Lower leg skin (tissue), 4 donors: Measurements from ENCODE around the gene TMEM123. TPM values are rescaled to one million over a fixed set of nuclear protein-coding genes. Genes with fewer than 3 reads are reported as not detected.
A peak's percentile ranks its signal among the peaks of the same experiment; 100 is the strongest.

ENCODE experiments used
- DNase-seq, 2 donors: peaks; one replicate each; pipeline ENCODE4 v3.0.0-alpha.2; 2019; ENCODE audit warnings: low spot score in 2 of 2
- H3K4me3 ChIP-seq: fragments of 200-600 bp; sonication (generic); 2 replicates; pipeline ENCODE4 v1.5.1; 2017; ENCODE audit warnings: mild to moderate bottlenecking, low read depth; ENCODE audit not compliant: poor library complexity, severe bottlenecking
- CTCF ChIP-seq, 3 donors: fragments of 450-650 bp; IDR thresholded peaks; one replicate each; pipeline ENCODE4 v1.5.1; 2016; ENCODE audit warnings: antibody characterized with exemption in 3 of 3, mild to moderate bottlenecking in 3 of 3, moderate library complexity in 2 of 3
- POLR2A ChIP-seq, 2 donors: fragments of 450-650 bp; IDR thresholded peaks; one replicate each; pipeline ENCODE4 v1.6.1; 2016 to 2017; ENCODE audit warnings: antibody characterized with exemption in 2 of 2, mild to moderate bottlenecking in 1 of 2, moderate library complexity in 1 of 2
- WGBS, 2 donors: methylation state at CpG; one replicate each; pipeline ENCODE4 v1.1.5; 2018; 5-methylcytosine and 5-hydroxymethylcytosine counted together
- intact Hi-C: fragments of 100-400 bp; cut with DNase I; formaldehyde crosslinking; loops from one replicate; pipeline ENCODE4 v1.15.0; 2023; ENCODE audit warnings: low total_unique reads
- total RNA-seq, 4 donors: library from RNA; depleted of rRNA; stranded (reverse); fragments of >200 nt; gene quantifications; one replicate each; pipeline ENCODE4 v1.1.0, GENCODE V29; 2016

TMEM123 gene
- total RNA-seq, 4 donors from 2014 or later, result 158 to 250 (median 206) TPM

GRCh38 chr11:102453302-102453695 is 734 bp upstream of the TMEM123 start:
- DNase-seq, result peak in 1 of 2 donors; percentile 34
- intact Hi-C loops, result no loop called here
- WGBS, 2 donors, result 4 to 7% methylated on average over 8 of the region's 8 CpGs
- peak overlapping the region; percentile 99 for H3K4me3 ChIP-seq
- TF ChIP-seq CTCF (IDR thresholded peaks at IDR 0.05), result no peak
- no peak for TF ChIP-seq POLR2A (IDR thresholded peaks at IDR 0.05)

- WGBS, 2 donors, result 0 to 2% methylated on average over 39 to 43 of the region's 55 CpGs
- DNase-seq, result peak; percentile 49 to 93
- H3K4me3 ChIP-seq, result peak overlapping the region; percentile 99
- TF ChIP-seq CTCF (IDR thresholded peaks at IDR 0.05), result no peak
- TF ChIP-seq POLR2A (IDR thresholded peaks at IDR 0.05), result no peak
- intact Hi-C loops, result no loop called here
Observed at GRCh38 chr11:102451681-102452460, 694 bp downstream of the TMEM123 start.

- peak overlapping the region; percentile 99 for H3K4me3 ChIP-seq
- WGBS, 2 donors, result 16 to 21% methylated on average over 6 of the region's 6 CpGs
- intact Hi-C loops, result no loop called here
- no peak for DNase-seq
- TF ChIP-seq CTCF (IDR thresholded peaks at IDR 0.05) (no peak), POLR2A (IDR thresholded peaks at IDR 0.05) (no peak)
Observed at GRCh38 chr11:102451041-102451680, 1.4 kb downstream of the TMEM123 start.

- intact Hi-C loops, result no loop called here
- WGBS, 2 donors, result 79% methylated on average over 7 of the region's 7 CpGs
- no peak overlapping the region for H3K4me3 ChIP-seq
- no peak for TF ChIP-seq POLR2A (IDR thresholded peaks at IDR 0.05)
- TF ChIP-seq CTCF (IDR thresholded peaks at IDR 0.05), result no peak
- no peak for DNase-seq
Observed at GRCh38 chr11:102449651-102450570, 2.7 kb downstream of the TMEM123 start.

GRCh38 chr11:102448869-102449224 is 3.7 kb downstream of the TMEM123 start:
- DNase-seq, result no peak
- 62 to 68% methylated on average over 2 of the region's 2 CpGs for WGBS, 2 donors
- intact Hi-C loops, result no loop called here
- H3K4me3 ChIP-seq, result no peak overlapping the region
- no peak for TF ChIP-seq POLR2A (IDR thresholded peaks at IDR 0.05)
- no peak for TF ChIP-seq CTCF (IDR thresholded peaks at IDR 0.05)
